Stomach (tissue), 4 donors: ENCODE results near the gene KIF5B.

Experiments used
- CTCF ChIP-seq, 7 experiments: fragments of 450-650 bp in 4 of 7; fragments of 200-600 bp in 3 of 7; sonication (generic) in 3 of 7; IDR thresholded peaks; one replicate each; pipeline ENCODE4 v1.5.1; 2016 to 2019; ENCODE audit warnings: antibody characterized with exemption in 7 of 7, control low read depth in 2 of 7, mild to moderate bottlenecking in 1 of 7
- EP300 ChIP-seq: sonication (generic); formaldehyde crosslinking; IDR thresholded peaks from one replicate; pipeline ENCODE4 v1.6.1; 2017; ENCODE audit warnings: antibody characterized with exemption
- POLR2A ChIP-seq, 4 donors: fragments of 450-650 bp; IDR thresholded peaks; one replicate each; pipeline ENCODE4 v1.6.1; 2016; ENCODE audit warnings: antibody characterized with exemption in 4 of 4, control low read depth in 2 of 4, mild to moderate bottlenecking in 1 of 4, moderate library complexity in 1 of 4

GRCh38 chr10:31982111-31982510 is 74.1 kb downstream of the KIF5B start:
- TF ChIP-seq CTCF (IDR thresholded peaks at IDR 0.05) (no peak), EP300 (no peak), POLR2A (IDR thresholded peaks at IDR 0.05) (no peak)
